K562 (cell line): ENCODE results near the gene MYH9. TPM values are rescaled to one million over a fixed set of nuclear protein-coding genes. Genes with fewer than 3 reads are reported as not detected.
A peak's percentile ranks its signal among the peaks of the same experiment; 100 is the strongest.

Experiments
- BDP1 ChIP-seq: IDR thresholded peaks from 3 replicates; pipeline ENCODE4 v1.6.1; 2011; ENCODE audit not compliant: insufficient read length, insufficient read depth
- CAMTA2 ChIP-seq: fragments of 250-450 bp; sonication (Bioruptor Pico); conservative IDR thresholded peaks from 2 replicates; pipeline ENCODE4 v1.5.1; 2022
- CREM ChIP-seq: IDR thresholded peaks from 2 replicates; pipeline ENCODE4 v1.6.1; 2014; ENCODE audit warnings: antibody characterized with exemption, low read depth
- GATA2 ChIP-seq: sonication (generic); formaldehyde crosslinking; IDR thresholded peaks from 2 replicates; pipeline ENCODE4 v1.4.0; 2020; ENCODE audit warnings: mild to moderate bottlenecking, missing genetic modification reagents
- HMBOX1 ChIP-seq: sonication (generic); IDR thresholded peaks from 2 replicates; pipeline ENCODE4 v1.6.1; 2016
- NFIX ChIP-seq: fragments of 250-450 bp; sonication (Bioruptor Pico); IDR thresholded peaks from 2 replicates; pipeline ENCODE4 v1.4.0; 2020; ENCODE audit warnings: low read depth, mild to moderate bottlenecking, moderate library complexity
- NR2C1 ChIP-seq, 2 experiments: fragments of 450-650 bp; IDR thresholded peaks; 2 replicates each; pipeline ENCODE4 v1.6.1; 2017; ENCODE audit warnings: mild to moderate bottlenecking in 2 of 2, antibody characterized with exemption in 1 of 2, inconsistent platforms in 1 of 2, missing compliant biosample characterization in 1 of 2, missing genetic modification characterization in 1 of 2
- NRF1 ChIP-seq, 2 experiments: fragments of 450-650 bp; IDR thresholded peaks in 1 of 2; conservative IDR thresholded peaks in 1 of 2; 2 replicates each; pipeline ENCODE4 v1.6.1; 2014; ENCODE audit warnings: mild to moderate bottlenecking in 2 of 2
- PATZ1 ChIP-seq: fragments of 250-450 bp; sonication (Bioruptor Pico); IDR thresholded peaks from 2 replicates; pipeline ENCODE4 v1.5.0; 2020; ENCODE audit warnings: mild to moderate bottlenecking, borderline replicate concordance
- PHF21A ChIP-seq: fragments of 450-650 bp; IDR thresholded peaks from 2 replicates; pipeline ENCODE4 v1.6.1; 2017; ENCODE audit warnings: low read depth, borderline replicate concordance
- SMARCE1 ChIP-seq: fragments of 450-650 bp; IDR thresholded peaks from 2 replicates; pipeline ENCODE4 v1.7.1; 2016; ENCODE audit warnings: mild to moderate bottlenecking
- STAT5A ChIP-seq: IDR thresholded peaks from 2 replicates; pipeline ENCODE4 v1.6.1; 2012; ENCODE audit warnings: low read length, inconsistent platforms, borderline replicate concordance
- ZBTB2 ChIP-seq: fragments of 450-650 bp; IDR thresholded peaks from 2 replicates; pipeline ENCODE4 v1.6.1; 2016; ENCODE audit warnings: antibody characterized with exemption
- ZBTB33 ChIP-seq: sonication (generic); formaldehyde crosslinking; IDR thresholded peaks from 2 replicates; pipeline ENCODE4 v1.8.1; 2023; ENCODE audit warnings: mild to moderate bottlenecking, missing genetic modification reagents
- ZNF232 ChIP-seq: sonication (generic); formaldehyde crosslinking; IDR thresholded peaks from 2 replicates; pipeline ENCODE4 v1.8.0; 2022; ENCODE audit warnings: mild to moderate bottlenecking, missing genetic modification reagents
- ZNF280A ChIP-seq: fragments of 450-650 bp; IDR thresholded peaks from 2 replicates; pipeline ENCODE4 v1.6.1; 2018; ENCODE audit warnings: mild to moderate bottlenecking, low read depth; ENCODE audit not compliant: partially characterized antibody
- ZNF398 ChIP-seq: fragments of 250-450 bp; sonication (Bioruptor Pico); IDR thresholded peaks from 2 replicates; pipeline ENCODE4 v1.8.0; 2021; ENCODE audit warnings: moderate library complexity, mild to moderate bottlenecking, inconsistent platforms
- polyA plus RNA-seq, 8 experiments: library from polyadenylated mRNA; depleted of rRNA in 4 of 8; stranded (reverse) in 5 of 8; unstranded in 3 of 8; fragments of >200 nt; fragmentation: Nextera tagmentation in 2 of 8; fragmentation: Illumina TruSeq in 1 of 8; extraction: Ambion mirVana in 2 of 8; extraction: Trizol in 1 of 8; gene quantifications; 2 replicates each; pipeline versions ENCODE4 v1.2.1 to v1.2.3, GENCODE V29; 2011 to 2014; ENCODE audit warnings: inconsistent platforms in 1 of 8, missing spikeins in 1 of 8
- total RNA-seq, 7 experiments: library from RNA; depleted of rRNA in 6 of 7; stranded (reverse); fragments of >200 nt in 6 of 7; fragmentation: Illumina TruSeq in 2 of 7; extraction: Trizol in 2 of 7; gene quantifications; 2 replicates each; pipeline versions ENCODE4 v1.2.1 to v1.2.3, GENCODE V29; 2011 to 2021; ENCODE audit warnings: low replicate concordance in 1 of 7

Gene MYH9
- total and polyA plus RNA-seq, 9 of the 15 experiments (the other 6 are each of a cell fraction or from before 2014, with no cell fraction given), result 0.71 to 111 (median 24.6) TPM

- TF ChIP-seq ZBTB33 (CRISPR knock-in tag) (no peak), NR2C1 (IDR thresholded peaks at IDR 0.05) (peak; percentile 71), NR2C1 (tag; IDR thresholded peaks at IDR 0.05) (no peak; the same call in 1 of the 2 replicates), ZNF398 (CRISPR knock-in tag) (no peak), GATA2 (CRISPR knock-in tag) (peak; percentile 44; the same call in 1 of the 2 replicates), PHF21A (no peak), ZNF232 (CRISPR knock-in tag) (no peak), NRF1 (conservative IDR thresholded peaks at IDR 0.05 in 1 of 2, IDR thresholded peaks at IDR 0.05 in 1 of 2) (no peak), STAT5A (peak; percentile 41; the same call in 1 of the 2 replicates), CREM (0 out of 2 replicates have a peak, but pooled peaks have one; percentile 9), BDP1 (no peak), SMARCE1 (peak; percentile 86), ZBTB2 (no peak), HMBOX1 (no peak), CAMTA2 (CRISPR knock-in tag) (no peak), NFIX (peak; percentile 99), PATZ1 (CRISPR knock-in tag) (no peak), ZNF280A (no peak)
Observed at GRCh38 chr22:36369922-36370791, 17.6 kb downstream of the MYH9 start (continued).
